NCI-H446 (cell line): ENCODE data around the gene TTLL12.

Source experiments
- DNase-seq, 2 experiments: peaks; one replicate each; lab custom pipeline; 2025; lab: John Stamatoyannopoulos, UW

TTLL12 gene

GRCh38 chr22:43128116-43128515 is 58.8 kb downstream of the TTLL12 start:
- no peak for DNase-seq

GRCh38 chr22:43127166-43127908 is 59.6 kb downstream of the TTLL12 start:
- DNase-seq = no peak

GRCh38 chr22:43126501-43127165 is 60.3 kb downstream of the TTLL12 start:
- no peak for DNase-seq

GRCh38 chr22:43118953-43119458 is 67.9 kb downstream of the TTLL12 start:
- DNase-seq = no peak

- no peak for DNase-seq
Observed at GRCh38 chr22:43118024-43118849, 68.7 kb downstream of the TTLL12 start.

- no peak for DNase-seq
Observed at GRCh38 chr22:43116932-43117331, 70.0 kb downstream of the TTLL12 start.
